Measurements from ENCODE around the gene SLC22A23. TPM values are rescaled to one million over a fixed set of nuclear protein-coding genes. Genes with fewer than 3 reads are reported as not detected.

SLC22A23 gene
- total RNA-seq, 1 experiment from 2014 or later = 6.8 TPM

DNA sequence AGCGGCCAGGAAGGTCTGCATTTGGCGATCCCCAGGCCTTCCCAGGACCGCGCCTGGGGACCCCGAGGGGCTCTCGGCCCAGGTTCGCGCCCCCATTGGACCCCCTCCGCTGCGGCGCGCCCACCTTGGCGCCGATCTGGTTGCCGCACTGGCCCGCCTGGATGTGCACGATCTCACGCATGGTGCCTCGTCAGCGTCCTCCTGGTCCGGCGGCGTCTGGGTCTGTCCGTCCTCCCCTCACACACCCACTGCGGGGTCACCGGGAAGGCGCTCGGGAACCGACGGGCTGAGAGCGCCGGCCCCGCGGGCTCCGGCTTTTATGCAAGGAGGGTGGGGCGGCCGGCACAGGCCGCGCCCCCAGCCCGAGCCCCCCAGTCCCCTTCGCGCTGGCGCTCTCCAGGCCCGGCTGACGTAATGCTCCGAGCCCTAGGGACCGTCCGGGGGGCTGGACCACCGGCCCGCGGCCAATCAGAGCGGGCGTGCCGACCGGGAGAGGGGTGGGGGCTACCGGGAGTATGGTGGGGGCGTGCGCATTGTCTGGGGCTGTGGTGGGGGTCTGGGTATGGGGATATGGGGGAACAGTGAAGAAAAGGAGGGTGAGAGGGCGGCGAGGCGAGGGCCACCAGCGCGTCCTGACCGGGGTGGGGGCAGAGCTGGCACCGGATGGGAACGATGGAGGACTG is 229.3 kb downstream of the SLC22A23 start, which contains the start of gene TUBB2B:
TSS of gene TUBB2B (minus strand) at position 291 of the 683 bp plus-strand sequence. CDS start at position 181, 110 bp downstream.
- no peak within 1 kb of the TSS for H4K5ac ChIP-seq (ENCODE audit: insufficient read length, low read depth, low read length)
- H3K79me2 ChIP-seq (ENCODE audit: insufficient read depth, low read length) = peaks cover 18% of the 10 kb centered on the region
- no peak within 1 kb of the TSS for H3K56ac ChIP-seq (ENCODE audit: insufficient read length, low read depth, low read length)
- H2BK15ac ChIP-seq (ENCODE audit: low read depth, low read length) = no peak within 1 kb of the TSS
- H3K9ac ChIP-seq (ENCODE audit: extremely low read depth, insufficient read length, low read length) = peak within 1 kb of the TSS; percentile 88
- peak within 1 kb of the TSS; percentile 91 to 92 for H3K4me3 Mint-ChIP-seq
- no peak within 1 kb of the TSS for H2AK5ac ChIP-seq (ENCODE audit: insufficient read length, low read length)
- H3K9me3 Mint-ChIP-seq = peaks cover 0 to 2% of the 10 kb centered on the region in 2 experiments; a peak in 1 of 5 replicates
- H2BK20ac ChIP-seq (ENCODE audit: low read depth, low read length, poor library complexity, severe bottlenecking) = no peak within 1 kb of the TSS
- no CpG with 5 or more reads among the region's 66 CpGs for WGBS (ENCODE audit: extremely low coverage, insufficient read length, low lambda C conversion rate)
- peaks cover 33% of the 10 kb centered on the region for H3K27me3 Mint-ChIP-seq (ENCODE audit: low read depth)
- no peaks in the 10 kb centered on the region for H4K20me1 ChIP-seq (ENCODE audit: control insufficient read depth, insufficient read depth, insufficient read length)
- peaks cover 4% of the 10 kb centered on the region for H3K79me1 ChIP-seq (ENCODE audit: insufficient read depth, low read depth, low read length, poor library complexity, severe bottlenecking)
- no peaks in the 10 kb centered on the region; the same call in 1 of the 2 replicates for H3K27me3 ChIP-seq (ENCODE audit: insufficient read depth, low read length)
- peak within 1 kb of the TSS; percentile 81 for H3K14ac ChIP-seq (ENCODE audit: insufficient read depth, low read length)
- H3K27ac Mint-ChIP-seq = peak within 1 kb of the TSS; percentile 80 to 99 (median 97); a peak in 5 of 7 replicates
- no peak within 1 kb of the TSS for H2AFZ ChIP-seq (ENCODE audit: low read length)
- no peak within 1 kb of the TSS for H3K27ac ChIP-seq (ENCODE audit: insufficient read length, low read depth, low read length)
- H4K8ac ChIP-seq (replicated peaks; ENCODE audit: insufficient read length, low read depth, low read length) = no peak within 1 kb of the TSS
- H3K4me2 ChIP-seq (ENCODE audit: insufficient read depth, insufficient read length, low read length) = peak within 1 kb of the TSS; percentile 87
- H3K23ac ChIP-seq (ENCODE audit: insufficient read length, low read depth, low read length) = no peak within 1 kb of the TSS
- peak within 1 kb of the TSS; percentile 60 for H3K18ac ChIP-seq (ENCODE audit: insufficient read length, low read depth, low read length)
- no peak within 1 kb of the TSS for H2BK5ac ChIP-seq (ENCODE audit: insufficient read length, low read length)
- H3K4me1 Mint-ChIP-seq = peaks cover 38 to 45% of the 10 kb centered on the region in 2 experiments
- no peak within 1 kb of the TSS for H3T11ph ChIP-seq (ENCODE audit: low read length)
- H3K36me3 Mint-ChIP-seq (ENCODE audit: insufficient read depth in 1 of 3, low read depth in 3 of 3) = peaks cover 16 to 28% (median 22%) of the 10 kb centered on the region in 3 experiments
- H3K23me2 ChIP-seq (ENCODE audit: insufficient read length, low read depth, low read length, poor library complexity, severe bottlenecking) = peaks cover 47% of the 10 kb centered on the region
- no peak within 1 kb of the TSS for H2BK12ac ChIP-seq (ENCODE audit: insufficient read length, low read depth, low read length)
- no peaks in the 10 kb centered on the region; the same call in 1 of the 2 replicates for H3K4me1 ChIP-seq (ENCODE audit: insufficient read depth, low read length)
- TF ChIP-seq, protein P1, sequence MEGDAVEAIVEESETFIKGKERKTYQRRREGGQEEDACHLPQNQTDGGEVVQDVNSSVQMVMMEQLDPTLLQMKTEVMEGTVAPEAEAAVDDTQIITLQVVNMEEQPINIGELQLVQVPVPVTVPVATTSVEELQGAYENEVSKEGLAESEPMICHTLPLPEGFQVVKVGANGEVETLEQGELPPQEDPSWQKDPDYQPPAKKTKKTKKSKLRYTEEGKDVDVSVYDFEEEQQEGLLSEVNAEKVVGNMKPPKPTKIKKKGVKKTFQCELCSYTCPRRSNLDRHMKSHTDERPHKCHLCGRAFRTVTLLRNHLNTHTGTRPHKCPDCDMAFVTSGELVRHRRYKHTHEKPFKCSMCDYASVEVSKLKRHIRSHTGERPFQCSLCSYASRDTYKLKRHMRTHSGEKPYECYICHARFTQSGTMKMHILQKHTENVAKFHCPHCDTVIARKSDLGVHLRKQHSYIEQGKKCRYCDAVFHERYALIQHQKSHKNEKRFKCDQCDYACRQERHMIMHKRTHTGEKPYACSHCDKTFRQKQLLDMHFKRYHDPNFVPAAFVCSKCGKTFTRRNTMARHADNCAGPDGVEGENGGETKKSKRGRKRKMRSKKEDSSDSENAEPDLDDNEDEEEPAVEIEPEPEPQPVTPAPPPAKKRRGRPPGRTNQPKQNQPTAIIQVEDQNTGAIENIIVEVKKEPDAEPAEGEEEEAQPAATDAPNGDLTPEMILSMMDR (conservative IDR thresholded peaks at IDR 0.05) = no peak
- no peaks in the 10 kb centered on the region for H3K9me3 ChIP-seq (ENCODE audit: control insufficient read depth, low read depth, low read length)
- peak; percentile 94 for DNase-seq
- no peak within 1 kb of the TSS for H4K91ac ChIP-seq (ENCODE audit: insufficient read length, low read depth, low read length)
- H2BK120ac ChIP-seq (ENCODE audit: low read depth, low read length, poor library complexity, severe bottlenecking) = no peak within 1 kb of the TSS
- no peak within 1 kb of the TSS for H3K4ac ChIP-seq (ENCODE audit: low read depth, low read length)
